Stimulated activated CD4-positive, alpha-beta T cell treated with anti-CD3 and anti-CD28 coated beads, Interleukin-2, amount 100 ng/mL, for 4 hours (primary cell): ENCODE measurements around the gene UBE2L3.
"Not testable (repeated sequence)": the region's sequence is repeated elsewhere in the genome, so short reads cannot be mapped to it uniquely, and the experiment has no call there.

Experiments
- DNase-seq: peaks from one replicate; pipeline ENCODE4 v3.0.0-alpha.2; 2020; ENCODE audit warnings: low read depth

Gene UBE2L3

GRCh38 chr22:21571679-21572078, 4.2 kb downstream of the UBE2L3 start:
- DNase-seq, result no peak

DNA sequence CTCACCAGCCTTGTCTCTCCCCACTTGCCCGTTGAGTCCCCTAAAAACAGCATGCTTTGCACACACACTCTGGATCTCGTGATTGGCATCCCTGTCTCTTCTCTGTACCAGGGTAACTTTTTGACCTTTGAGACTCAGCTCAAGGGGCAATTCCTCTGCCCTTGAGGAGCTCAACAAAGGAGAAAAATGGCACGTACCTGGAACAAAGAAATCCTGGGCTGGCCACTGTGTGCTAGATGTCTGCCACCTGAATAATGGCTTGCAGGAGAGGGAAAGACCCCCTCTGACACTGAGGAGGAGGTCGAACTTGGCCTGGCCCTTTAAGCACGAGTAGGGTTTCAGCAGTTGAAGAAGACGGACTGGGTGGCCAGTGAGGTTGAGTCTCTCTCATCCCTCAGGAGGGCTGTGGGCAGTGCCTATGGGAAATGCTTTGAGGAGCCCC, 5.8 kb downstream of the UBE2L3 start:
- no peak for DNase-seq

- no peak for DNase-seq
These were observed 6.4 kb downstream of the UBE2L3 start for GRCh38 chr22:21573750-21574494.

DNA sequence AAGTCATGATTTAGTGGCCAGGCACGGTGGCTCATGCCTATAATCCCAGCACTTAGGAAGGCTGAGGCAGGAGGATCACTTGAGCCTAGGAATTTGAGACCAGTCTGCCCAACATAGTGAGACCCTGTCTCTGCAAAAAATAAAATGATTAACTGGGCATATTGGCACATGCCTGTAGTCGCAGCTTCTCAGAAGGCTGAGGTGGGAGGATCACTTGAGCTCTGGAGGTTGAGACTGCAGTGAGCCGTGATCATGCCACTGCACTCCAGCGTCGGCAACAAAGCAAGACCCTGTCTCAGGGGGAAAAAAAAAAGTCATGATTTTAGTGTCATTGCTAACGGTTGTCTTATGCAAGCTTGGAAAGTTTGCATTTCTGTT, 11.9 kb downstream of the UBE2L3 start:
- no peak for DNase-seq

- DNase-seq, result not testable (repeated sequence)
These were observed 13.1 kb downstream of the UBE2L3 start for GRCh38 chr22:21580623-21581007.

DNA sequence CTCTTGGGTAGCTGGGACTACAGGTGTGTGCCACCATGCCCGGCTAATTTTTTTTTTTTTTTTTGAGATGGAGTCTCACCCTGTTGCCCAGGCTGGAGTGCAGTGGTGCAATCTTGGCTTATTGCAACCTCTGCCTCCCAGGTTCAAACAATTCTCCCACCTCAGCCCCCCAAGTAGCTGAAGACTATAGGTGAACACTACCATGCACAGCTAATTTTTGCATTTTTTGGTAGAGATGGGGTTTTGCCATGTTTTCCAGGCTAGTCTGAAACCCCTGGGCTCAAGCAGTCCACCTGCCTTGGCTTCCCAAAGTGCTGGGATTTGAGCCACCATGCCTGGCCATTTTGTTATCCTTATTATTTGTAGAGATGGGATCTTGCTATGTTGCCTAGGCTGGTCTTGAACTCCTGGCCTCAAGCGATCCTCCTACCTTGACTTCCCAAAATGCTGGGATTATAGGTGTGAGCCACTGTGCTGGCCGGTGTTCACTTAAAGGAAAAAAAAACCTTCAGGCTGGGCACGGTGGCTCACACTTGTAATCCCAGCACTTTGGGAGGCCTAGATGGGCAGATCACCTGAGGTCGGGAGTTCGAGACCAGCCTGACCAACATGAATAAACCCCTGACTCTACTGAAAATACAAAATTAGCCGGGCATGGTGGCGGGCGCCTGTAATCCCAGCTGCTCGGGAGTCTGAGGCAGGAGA, 13.6 kb downstream of the UBE2L3 start:
- not testable (repeated sequence) for DNase-seq

DNA sequence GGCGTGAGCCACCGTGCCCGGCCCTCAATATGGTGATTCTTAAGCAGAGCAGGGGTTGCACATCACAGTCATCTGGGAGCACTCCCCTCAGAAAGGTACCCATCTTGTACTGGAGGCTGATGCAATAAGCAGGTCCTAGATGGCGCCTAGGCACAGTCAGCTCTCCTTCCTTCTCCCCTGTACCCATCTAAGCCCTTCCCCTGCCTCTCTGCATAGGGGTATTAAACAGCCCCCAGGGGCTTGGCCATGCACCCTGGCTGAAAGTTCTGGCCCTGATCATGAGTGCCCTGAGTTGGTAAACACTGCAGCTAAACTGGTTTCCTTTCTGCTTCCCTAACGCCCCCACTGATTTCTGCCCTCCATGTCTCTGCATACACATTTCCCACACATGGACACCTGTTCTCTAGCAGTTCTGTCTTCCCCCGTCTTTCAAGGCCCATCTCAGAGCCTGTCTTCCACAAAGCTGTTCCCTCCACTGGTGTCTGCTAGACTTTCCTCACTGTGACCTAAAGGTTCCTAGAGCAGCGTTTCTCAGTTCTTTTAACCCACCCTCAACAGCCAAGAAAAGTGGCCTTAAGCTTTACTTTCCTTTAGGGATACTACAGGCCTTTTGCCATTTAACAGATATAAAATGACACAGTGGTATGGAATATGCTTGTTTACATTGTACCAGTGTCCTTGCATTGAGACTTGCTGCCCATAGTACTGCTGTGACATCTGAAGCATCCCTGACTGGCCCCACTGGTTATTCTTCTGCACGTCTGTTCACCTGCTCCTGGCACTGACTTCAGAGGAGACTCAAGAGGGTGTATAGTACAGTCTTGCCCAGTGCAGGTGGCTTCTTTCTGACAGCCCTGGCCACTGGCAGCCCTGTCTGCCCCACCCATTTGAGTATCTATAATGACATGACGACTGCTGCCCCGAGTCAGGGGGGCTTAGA, 15.6 kb downstream of the UBE2L3 start:
- no peak for DNase-seq

- DNase-seq, result no peak
These were observed 17.9 kb downstream of the UBE2L3 start for GRCh38 chr22:21585389-21585788.

- no peak for DNase-seq
These were observed 20.5 kb downstream of the UBE2L3 start for GRCh38 chr22:21587803-21588611.

DNA sequence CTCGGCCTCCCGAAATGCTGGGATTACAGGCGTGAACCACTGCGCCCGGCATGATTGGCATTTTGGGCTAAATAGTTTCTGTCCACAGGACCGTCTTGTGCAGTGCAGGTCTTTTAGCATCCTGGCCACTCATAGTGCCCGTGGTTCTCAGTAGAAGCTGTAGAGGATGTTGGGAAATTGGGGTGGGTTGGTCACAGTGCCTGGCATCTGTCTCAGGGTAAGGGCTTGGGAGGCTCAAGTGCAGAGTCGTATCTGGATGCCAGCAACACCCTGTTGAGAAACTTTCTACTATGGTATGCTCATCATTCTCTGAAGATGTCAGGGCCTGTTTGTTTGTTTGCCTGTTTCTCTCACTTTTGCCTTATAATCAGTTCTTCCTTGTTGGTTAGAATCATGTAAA, 21.9 kb downstream of the UBE2L3 start:
- no peak for DNase-seq

- no peak for DNase-seq
These were observed 23.5 kb downstream of the UBE2L3 start for GRCh38 chr22:21590809-21591641.

DNA sequence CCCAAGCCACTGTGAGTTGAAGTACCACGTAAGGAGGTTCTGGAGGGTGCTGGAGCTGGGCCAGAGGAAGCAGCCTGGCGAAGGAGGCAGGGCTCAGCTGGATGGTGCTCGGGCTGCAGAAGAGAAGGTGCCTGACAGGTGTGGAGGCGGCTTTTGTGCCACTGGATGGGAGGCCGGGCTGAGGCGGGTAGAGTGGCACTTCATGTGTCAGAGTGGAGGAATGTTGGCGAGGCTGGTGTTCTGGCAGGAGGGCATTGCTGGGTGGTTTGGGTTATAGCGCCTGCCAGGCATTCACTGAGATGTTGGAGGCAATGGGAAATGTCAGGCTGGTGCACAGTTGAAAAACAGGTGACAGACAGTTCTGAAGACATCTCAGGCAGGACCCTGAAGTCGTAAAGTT, 24.2 kb downstream of the UBE2L3 start:
- DNase-seq, result no peak

- DNase-seq, result no peak
These were observed 24.9 kb downstream of the UBE2L3 start for GRCh38 chr22:21592422-21592821.

GRCh38 chr22:21593406-21594232, 26.1 kb downstream of the UBE2L3 start:
- DNase-seq, result no peak

DNA sequence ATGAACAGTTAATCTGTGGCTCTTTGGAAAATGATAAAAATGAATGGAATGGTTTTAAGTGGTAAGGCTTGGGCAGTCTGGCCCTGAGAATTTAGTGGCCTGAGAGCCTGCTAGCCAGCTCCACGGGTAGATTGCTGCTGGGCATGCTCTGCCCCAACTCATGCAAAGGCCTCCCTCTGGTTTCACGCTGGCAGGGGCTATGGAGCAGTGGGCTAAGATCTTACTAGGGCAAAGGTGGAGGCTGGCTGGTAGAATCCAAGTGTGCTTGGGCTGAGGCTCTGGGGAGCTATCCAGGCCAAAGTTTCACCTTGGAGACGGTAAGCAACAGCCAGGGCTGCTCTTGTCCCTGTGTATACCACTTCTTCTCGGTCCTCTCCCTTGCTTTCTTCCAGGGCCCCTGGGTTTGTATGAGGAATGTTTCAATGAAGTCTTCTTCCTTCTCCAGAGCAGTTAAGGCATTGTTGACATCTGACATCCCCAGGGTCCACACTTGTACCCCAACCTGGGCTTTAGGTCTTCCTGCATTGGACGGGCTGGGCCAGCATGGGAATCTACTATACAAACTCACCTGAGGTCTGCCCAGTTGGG, 27.4 kb downstream of the UBE2L3 start:
- DNase-seq, result no peak

GRCh38 chr22:21596356-21597135, 29.0 kb downstream of the UBE2L3 start:
- DNase-seq, result not testable (repeated sequence)

GRCh38 chr22:21598302-21598701, 30.8 kb downstream of the UBE2L3 start:
- no peak for DNase-seq

DNA sequence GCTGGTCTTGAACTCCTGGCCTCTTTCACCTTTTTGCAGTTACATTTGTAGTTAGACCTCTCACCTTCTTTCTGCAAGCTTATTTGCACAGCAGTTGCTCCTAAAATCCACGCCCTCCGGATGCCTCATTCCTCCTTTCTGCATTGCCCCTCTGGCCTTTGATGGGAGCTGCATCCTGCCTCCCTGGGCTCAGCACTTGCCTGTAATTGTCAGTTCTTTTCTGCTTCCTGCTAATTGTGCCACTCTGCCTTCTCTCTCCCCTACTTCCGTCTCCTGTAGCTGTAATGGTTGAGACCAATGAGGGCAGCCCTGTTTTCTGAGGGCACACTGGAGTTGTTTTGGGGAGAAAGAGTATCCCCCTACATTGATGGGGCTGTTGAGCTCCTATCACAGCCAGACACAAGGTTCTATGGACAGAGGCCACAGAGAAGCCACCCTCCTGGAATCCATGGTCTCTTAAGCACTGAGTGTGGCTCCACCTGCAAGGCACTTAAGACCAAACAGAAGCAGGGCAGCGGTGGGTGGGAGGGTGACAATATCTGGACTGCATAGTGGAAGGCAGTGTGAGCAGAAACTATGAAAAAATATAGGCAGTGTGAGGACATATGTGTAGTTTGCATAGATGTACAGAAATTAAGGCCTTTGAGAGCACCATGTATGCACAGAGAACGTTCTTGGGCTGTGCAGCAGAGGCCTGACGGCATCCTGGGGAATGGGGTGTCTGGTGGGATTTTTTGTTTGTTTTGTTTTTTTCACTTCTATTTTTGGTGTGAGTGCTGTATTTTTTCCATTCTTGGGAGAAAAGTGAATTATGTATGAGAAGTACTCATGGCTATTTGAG, 31.8 kb downstream of the UBE2L3 start:
- no peak for DNase-seq
